Mesendoderm (in vitro differentiated cells): ENCODE results near the gene IPCEF1.

Source experiments
- DNase-seq: peaks from one replicate; pipeline ENCODE4 v3.0.0; 2013
- H2AK5ac ChIP-seq: 2 replicates; pipeline ENCODE4 v1.6.1; 2013; ENCODE audit warnings: low read length, inconsistent platforms
- H2BK120ac ChIP-seq: 2 replicates; pipeline ENCODE4 v1.6.1; 2013; ENCODE audit warnings: low read depth, mild to moderate bottlenecking, low read length, moderate library complexity, mixed read lengths
- H2BK15ac ChIP-seq: replicated peaks from 2 replicates; pipeline ENCODE4 v1.6.1; 2013; ENCODE audit warnings: low read depth, mild to moderate bottlenecking, moderate library complexity
- H2BK5ac ChIP-seq: 2 replicates; pipeline ENCODE4 v1.6.1; 2013; ENCODE audit warnings: low read length, inconsistent platforms
- H3K18ac ChIP-seq: 2 replicates; pipeline ENCODE4 v1.6.1; 2013; ENCODE audit warnings: mild to moderate bottlenecking, low read length, mixed read lengths
- H3K23ac ChIP-seq: one replicate; pipeline ENCODE4 v1.6.1; 2013; ENCODE audit warnings: low read length
- H3K27ac ChIP-seq: 2 replicates; pipeline ENCODE4 v1.5.1; 2013; ENCODE audit warnings: low read depth, mild to moderate bottlenecking, inconsistent platforms, low read length, moderate library complexity
- H3K27me3 ChIP-seq: 2 replicates; pipeline ENCODE4 v1.6.1; 2013; ENCODE audit warnings: low read length, control low read depth, mild to moderate bottlenecking, inconsistent platforms; ENCODE audit not compliant: insufficient read depth, poor library complexity
- H3K36me3 ChIP-seq: 2 replicates; pipeline ENCODE4 v1.6.1; 2013; ENCODE audit warnings: low read length, inconsistent platforms; ENCODE audit not compliant: control insufficient read depth, insufficient read depth
- H3K4ac ChIP-seq: one replicate; pipeline ENCODE4 v1.6.1; 2013; ENCODE audit warnings: low read depth, mild to moderate bottlenecking, low read length, moderate library complexity
- H3K4me1 ChIP-seq: 2 replicates; pipeline ENCODE4 v1.6.1; 2013; ENCODE audit warnings: low read depth, low read length, inconsistent platforms; ENCODE audit not compliant: control insufficient read depth
- H3K4me2 ChIP-seq: 2 replicates; pipeline ENCODE4 v1.6.1; 2013; ENCODE audit warnings: low read length
- H3K4me3 ChIP-seq: 2 replicates; pipeline ENCODE4 v1.5.1; 2013; ENCODE audit warnings: mild to moderate bottlenecking, low read length
- H3K56ac ChIP-seq: one replicate; pipeline ENCODE4 v1.6.1; 2013; ENCODE audit warnings: low read length
- H3K79me1 ChIP-seq: 2 replicates; pipeline ENCODE4 v1.6.1; 2013; ENCODE audit warnings: low read length, inconsistent platforms
- H3K79me2 ChIP-seq: 2 replicates; pipeline ENCODE4 v1.6.1; 2013; ENCODE audit warnings: mild to moderate bottlenecking, low read length; ENCODE audit not compliant: control insufficient read depth, insufficient read depth
- H3K9ac ChIP-seq: 2 replicates; pipeline ENCODE4 v1.6.1; 2013; ENCODE audit warnings: low read length, inconsistent platforms
- H4K5ac ChIP-seq: one replicate; pipeline ENCODE4 v1.6.1; 2013; ENCODE audit warnings: low read length
- H4K8ac ChIP-seq: one replicate; pipeline ENCODE4 v1.6.1; 2013; ENCODE audit warnings: low read depth, mild to moderate bottlenecking, control low read depth, low read length, moderate library complexity
- WGBS: extraction: QIAGEN DNeasy Blood & Tissue Kit; methylation state at CpG from one replicate; pipeline ENCODE4 v1.1.7; 2013; ENCODE audit warnings: low lambda C conversion rate, missing lambda C conversion rate; ENCODE audit not compliant: insufficient coverage; ENCODE audit errors: extremely low coverage; 5-methylcytosine and 5-hydroxymethylcytosine counted together

IPCEF1 gene

DNA sequence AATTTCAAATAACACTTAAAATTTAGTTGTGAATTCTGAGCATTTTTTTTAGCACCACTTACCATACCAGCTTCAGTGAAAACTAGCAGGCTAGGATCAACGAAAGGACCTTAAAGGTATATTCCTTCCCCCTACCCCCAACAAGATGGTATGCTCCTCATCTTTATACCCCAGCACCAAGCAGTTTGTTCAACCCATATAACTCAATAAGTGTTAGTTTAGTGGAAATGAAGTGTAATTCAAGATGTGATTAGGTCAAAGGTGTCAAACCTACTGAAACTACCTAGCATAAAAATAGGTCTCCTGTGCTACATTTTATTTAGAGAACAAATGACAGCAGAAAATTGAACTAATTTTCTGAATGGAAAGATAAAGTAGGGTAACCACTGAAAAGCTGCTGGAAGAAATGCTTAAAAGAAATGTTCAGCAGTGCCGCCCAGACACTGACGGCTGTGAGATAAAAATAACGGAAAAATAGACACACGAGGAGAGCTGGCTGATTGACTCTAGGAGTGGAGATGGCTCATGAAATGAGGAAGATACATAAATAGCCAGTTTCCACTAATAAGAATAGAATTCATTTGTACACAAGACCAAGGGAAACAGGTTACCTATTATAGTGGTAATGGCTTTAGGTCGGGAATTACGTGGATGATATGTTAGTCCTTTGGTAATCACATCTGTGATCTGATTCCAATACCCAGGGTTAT, 94.8 kb downstream of the IPCEF1 start:
- Histone ChIP-seq H3K18ac (no peak overlapping the region), H2BK15ac (no peak overlapping the region), H2BK5ac (no peak overlapping the region), H3K56ac (no peak overlapping the region), H3K4me2 (no peak overlapping the region), H3K9ac (no peak overlapping the region), H2AK5ac (no peak overlapping the region), H3K4me1 (no peaks in the 10 kb centered on the region), H3K4ac (no peak overlapping the region), H3K27me3 (no peaks in the 10 kb centered on the region), H3K79me2 (no peaks in the 10 kb centered on the region), H3K23ac (no peak overlapping the region), H3K27ac (no peak overlapping the region), H4K5ac (no peak overlapping the region), H3K4me3 (no peak overlapping the region), H2BK120ac (no peak overlapping the region), H3K79me1 (no peaks in the 10 kb centered on the region), H4K8ac (no peak overlapping the region), H3K36me3 (no peaks in the 10 kb centered on the region)
- WGBS, result no CpG with 5 or more reads among the region's 7 CpGs
- DNase-seq, result no peak

DNA sequence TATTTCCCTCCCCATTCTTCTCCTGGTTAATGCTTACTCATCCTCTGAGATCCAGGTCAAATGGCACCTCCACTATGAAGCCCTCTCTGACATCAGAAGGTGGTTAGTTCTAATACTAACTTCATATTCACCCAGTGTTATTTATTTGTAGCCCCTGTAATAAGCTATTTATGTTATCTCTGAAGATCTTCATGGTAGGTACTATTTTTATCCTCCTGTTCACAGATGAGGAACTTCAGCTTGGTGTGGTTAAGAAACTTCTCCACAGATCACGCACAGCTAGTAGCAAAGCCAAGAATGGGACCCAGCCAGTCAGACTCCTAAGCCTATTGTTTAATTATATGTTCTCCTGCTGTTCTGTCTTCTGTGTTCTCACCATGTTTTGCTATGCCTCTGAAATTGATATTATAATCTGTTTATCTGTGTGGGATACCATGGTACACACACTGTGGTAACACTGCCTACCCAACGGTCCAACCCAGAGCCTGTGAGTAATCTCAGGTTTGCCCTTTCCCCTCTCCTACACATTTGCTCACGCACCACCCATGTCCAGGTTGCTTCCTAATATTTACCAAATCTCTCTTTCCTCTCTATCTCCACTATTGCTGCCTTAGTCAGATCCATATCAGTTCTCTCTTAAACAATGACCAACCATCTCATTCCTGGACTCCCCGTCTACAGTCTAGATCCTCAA, 98.4 kb downstream of the IPCEF1 start:
- Histone ChIP-seq H2BK5ac (no peak overlapping the region), H4K5ac (no peak overlapping the region), H3K56ac (no peak overlapping the region), H3K79me1 (no peaks in the 10 kb centered on the region), H3K4me2 (no peak overlapping the region), H3K27ac (no peak overlapping the region), H3K9ac (no peak overlapping the region), H3K23ac (no peak overlapping the region), H2AK5ac (no peak overlapping the region), H4K8ac (no peak overlapping the region), H2BK15ac (no peak overlapping the region), H3K18ac (no peak overlapping the region), H3K4me1 (no peaks in the 10 kb centered on the region), H3K4me3 (no peak overlapping the region), H2BK120ac (no peak overlapping the region), H3K27me3 (no peaks in the 10 kb centered on the region), H3K4ac (no peak overlapping the region), H3K79me2 (no peaks in the 10 kb centered on the region), H3K36me3 (no peaks in the 10 kb centered on the region)
- DNase-seq, result no peak
- WGBS, result no CpG with 5 or more reads among the region's 4 CpGs

DNA sequence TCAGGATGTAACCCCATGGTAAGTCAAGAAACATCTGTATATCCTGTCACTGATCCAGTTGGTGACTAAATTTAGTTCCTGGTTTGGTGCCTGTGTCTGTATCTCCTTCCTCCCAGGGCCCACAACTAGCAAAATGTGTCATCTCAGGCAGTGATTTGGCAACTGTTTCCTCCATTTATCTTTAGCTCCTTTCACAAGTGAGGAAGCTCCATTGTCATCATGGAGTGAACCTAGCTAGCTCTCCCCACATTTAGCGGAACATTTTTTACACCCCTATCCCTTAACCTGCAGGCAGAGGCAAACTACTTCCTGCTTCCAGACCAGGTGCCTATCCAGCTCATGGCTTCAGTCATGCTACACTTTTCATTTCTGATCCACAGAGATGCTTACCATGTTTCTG, 99.5 kb downstream of the IPCEF1 start:
- H3K79me1 ChIP-seq, result no peaks in the 10 kb centered on the region
- H2BK120ac ChIP-seq, result no peak overlapping the region
- no peak overlapping the region for H3K4me3 ChIP-seq
- H3K56ac ChIP-seq, result no peak overlapping the region
- no peak overlapping the region for H3K4ac ChIP-seq
- no peak overlapping the region for H3K9ac ChIP-seq
- no peak overlapping the region for H4K8ac ChIP-seq
- no peak overlapping the region for H3K27ac ChIP-seq
- no peaks in the 10 kb centered on the region for H3K36me3 ChIP-seq
- DNase-seq, result no peak
- H3K23ac ChIP-seq, result no peak overlapping the region
- H3K4me1 ChIP-seq, result no peaks in the 10 kb centered on the region
- WGBS, result no CpG with 5 or more reads among the region's 1 CpG
- H2BK5ac ChIP-seq, result no peak overlapping the region
- H3K18ac ChIP-seq, result no peak overlapping the region
- no peak overlapping the region for H3K4me2 ChIP-seq
- H3K27me3 ChIP-seq, result no peaks in the 10 kb centered on the region
- H2AK5ac ChIP-seq, result no peak overlapping the region
- no peak overlapping the region for H4K5ac ChIP-seq
- H3K79me2 ChIP-seq, result no peaks in the 10 kb centered on the region
- no peak overlapping the region for H2BK15ac ChIP-seq

DNA sequence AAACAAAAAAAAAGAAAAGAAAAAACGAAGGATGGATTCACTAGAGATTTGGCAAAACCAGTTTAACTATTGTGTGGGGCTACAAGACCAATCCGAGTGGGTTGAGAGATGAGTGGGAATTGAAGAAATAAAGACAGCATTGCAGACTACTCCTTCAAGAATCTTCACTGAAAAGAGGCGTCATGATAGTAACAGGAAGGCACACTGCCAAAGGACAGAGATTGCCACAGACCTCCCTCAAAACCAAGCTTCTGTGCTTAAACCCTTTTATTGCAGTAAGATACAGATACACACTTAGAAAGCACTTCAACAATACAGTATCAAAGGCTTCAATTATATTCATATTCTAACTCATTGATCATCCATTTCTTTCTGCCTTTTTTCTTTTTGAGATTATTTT, 103.9 kb downstream of the IPCEF1 start:
- Histone ChIP-seq H3K27ac (no peak overlapping the region), H4K5ac (no peak overlapping the region), H3K79me1 (no peaks in the 10 kb centered on the region), H3K23ac (no peak overlapping the region), H3K4me3 (no peak overlapping the region), H3K4me1 (no peaks in the 10 kb centered on the region), H3K56ac (no peak overlapping the region), H2BK120ac (no peak overlapping the region), H2AK5ac (no peak overlapping the region), H3K18ac (no peak overlapping the region), H2BK15ac (no peak overlapping the region), H3K36me3 (no peaks in the 10 kb centered on the region), H3K4ac (no peak overlapping the region), H3K9ac (no peak overlapping the region), H3K79me2 (no peaks in the 10 kb centered on the region), H3K27me3 (no peaks in the 10 kb centered on the region), H2BK5ac (no peak overlapping the region), H4K8ac (no peak overlapping the region), H3K4me2 (no peak overlapping the region)
- no peak for DNase-seq
- no CpG with 5 or more reads among the region's 3 CpGs for WGBS

DNA sequence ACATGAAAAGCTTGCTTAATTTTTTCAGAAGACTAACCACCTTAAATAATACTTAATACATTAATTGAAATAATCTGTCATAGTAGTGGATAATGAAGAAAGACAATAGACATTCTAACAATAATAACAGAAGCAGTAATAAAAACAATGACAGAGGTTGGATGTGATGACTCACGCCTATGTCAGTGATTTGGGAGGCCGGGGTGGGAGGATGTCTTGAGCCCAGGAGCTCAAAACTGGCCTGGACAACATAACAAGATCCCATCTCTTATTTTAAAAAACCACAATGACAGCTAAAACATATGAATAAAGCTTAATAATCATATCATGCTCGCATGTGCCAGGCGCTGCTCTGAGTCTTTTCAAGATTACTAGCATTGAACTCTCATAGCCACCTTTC, 105.5 kb downstream of the IPCEF1 start:
- no peak overlapping the region for H2BK120ac ChIP-seq
- H4K5ac ChIP-seq, result no peak overlapping the region
- no peak overlapping the region for H2BK5ac ChIP-seq
- H3K27ac ChIP-seq, result no peak overlapping the region
- no peak overlapping the region for H3K18ac ChIP-seq
- no peak overlapping the region for H3K23ac ChIP-seq
- no peak overlapping the region for H4K8ac ChIP-seq
- no peak overlapping the region for H3K56ac ChIP-seq
- peaks cover 7% of the 10 kb centered on the region for H3K4me1 ChIP-seq
- no peak overlapping the region for H3K4me2 ChIP-seq
- no peak overlapping the region for H2BK15ac ChIP-seq
- H3K79me2 ChIP-seq, result no peaks in the 10 kb centered on the region
- no peak overlapping the region for H3K9ac ChIP-seq
- H2AK5ac ChIP-seq, result no peak overlapping the region
- H3K4me3 ChIP-seq, result no peak overlapping the region
- WGBS, result no CpG with 5 or more reads among the region's 4 CpGs
- DNase-seq, result no peak
- no peaks in the 10 kb centered on the region for H3K79me1 ChIP-seq
- H3K27me3 ChIP-seq, result no peaks in the 10 kb centered on the region
- no peak overlapping the region for H3K4ac ChIP-seq
- H3K36me3 ChIP-seq, result no peaks in the 10 kb centered on the region
